OCI-LY7 (cell line): ENCODE data around the gene LRPAP1. TPM values are rescaled to one million over a fixed set of nuclear protein-coding genes. Genes with fewer than 3 reads are reported as not detected.

Experiments used
- BruUV-seq: library from RNA; stranded (reverse); fragments of 400-500 nt; replicated peaks from 2 replicates; lab custom pipeline; 2021; lab: Mats Ljungman, UMichigan
- CTCF ChIA-PET: fragments of 300-600 bp; sonication (Branson Sonifier 250); formaldehyde crosslinking; loops from one replicate; lab custom pipeline; 2022; ENCODE audit warnings: antibody characterized with exemption; ENCODE audit not compliant: unreplicated experiment; lab: Charles Lee
- POLR2A ChIA-PET: fragments of 300-600 bp; sonication (Branson Sonifier 250); formaldehyde crosslinking; loops from one replicate; lab custom pipeline; 2022; ENCODE audit warnings: antibody characterized with exemption; lab: Charles Lee
- DNase-seq: peaks from one replicate; pipeline ENCODE4 v3.0.0-alpha.2; 2015; ENCODE audit warnings: low spot score
- H2AFZ ChIP-seq: fragments of 200-600 bp; sonication (generic), shearing (Covaris generic); 2 replicates; pipeline ENCODE4 v1.6.1; 2014; ENCODE audit warnings: mild to moderate bottlenecking, antibody characterized with exemption, low read length, moderate library complexity
- H3K27ac ChIP-seq: fragments of 200-600 bp; sonication (generic); 2 replicates; pipeline ENCODE4 v1.5.1; 2014; ENCODE audit warnings: mixed run types, low read depth, mild to moderate bottlenecking, moderate library complexity, low read length, inconsistent platforms; ENCODE audit not compliant: poor library complexity, severe bottlenecking
- H3K36me3 ChIP-seq: fragments of 200-600 bp; sonication (generic); 2 replicates; pipeline ENCODE4 v1.6.1; 2014; ENCODE audit warnings: mild to moderate bottlenecking, antibody characterized with exemption, low read length, moderate library complexity, mixed read lengths; ENCODE audit not compliant: insufficient read depth
- H3K4me1 ChIP-seq: fragments of 200-600 bp; sonication (generic); 2 replicates; pipeline ENCODE4 v1.5.1; 2014; ENCODE audit warnings: mild to moderate bottlenecking, low read length; ENCODE audit not compliant: insufficient read depth, poor library complexity, severe bottlenecking
- H3K4me2 ChIP-seq: fragments of 200-600 bp; sonication (generic); 2 replicates; pipeline ENCODE4 v1.6.1; 2014; ENCODE audit warnings: mild to moderate bottlenecking, low read length
- H3K4me3 ChIP-seq: fragments of 200-600 bp; sonication (generic); 2 replicates; pipeline ENCODE4 v1.5.1; 2014; ENCODE audit warnings: mild to moderate bottlenecking, low read depth, low read length; ENCODE audit not compliant: poor library complexity, severe bottlenecking
- H3K79me2 ChIP-seq: fragments of 200-600 bp; sonication (generic); 2 replicates; pipeline ENCODE4 v1.6.1; 2016; ENCODE audit warnings: low read depth, mild to moderate bottlenecking, low read length, moderate library complexity, mixed read lengths; ENCODE audit not compliant: insufficient read depth
- H3K9me2 ChIP-seq: fragments of 200-600 bp; sonication (generic); 2 replicates; pipeline ENCODE4 v1.6.1; 2016; ENCODE audit warnings: mild to moderate bottlenecking, low read length, mixed read lengths; ENCODE audit not compliant: insufficient read depth
- H3K9me3 ChIP-seq: fragments of 200-600 bp; sonication (generic); 2 replicates; pipeline ENCODE4 v1.6.1; 2014; ENCODE audit warnings: mild to moderate bottlenecking, mixed run types, low read length, mixed read lengths
- H4K20me1 ChIP-seq: fragments of 200-600 bp; sonication (generic); 2 replicates; pipeline ENCODE4 v1.6.1; 2014; ENCODE audit warnings: mild to moderate bottlenecking, antibody characterized with exemption, low read length, moderate library complexity, mixed read lengths; ENCODE audit not compliant: insufficient read depth
- EZH2phosphoT487 ChIP-seq: fragments of 200-600 bp; sonication (generic); IDR thresholded peaks from 2 replicates; pipeline ENCODE4 v1.6.1; 2018; ENCODE audit warnings: low read depth, borderline replicate concordance, mild to moderate bottlenecking, mixed run types, antibody characterized with exemption, low read length, moderate library complexity, mixed read lengths
- intact Hi-C: fragments of 100-400 bp; cut with micrococcal nuclease; formaldehyde crosslinking; loops from one replicate; pipeline ENCODE4 v1.10.0; 2022; ENCODE audit not compliant: unreplicated experiment
- total RNA-seq, 2 experiments: library from RNA; depleted of rRNA in 1 of 2; stranded (reverse); fragments of >200 nt in 1 of 2; shearing (Covaris generic) in 1 of 2; gene quantifications; 2 replicates each; pipeline ENCODE4 v1.2.3, GENCODE V29; 2014 to 2022
- TF ChIP-seq, protein P1 (sequence below): fragments of 200-600 bp; sonication (generic); conservative IDR thresholded peaks from 2 replicates; pipeline ENCODE4 v1.5.1; 2014; ENCODE audit warnings: mild to moderate bottlenecking, antibody characterized with exemption, low read length, moderate library complexity, mixed read lengths

LRPAP1 gene
- total RNA-seq, 2 experiments from 2014 or later, result 46.2 to 54.7 TPM

DNA sequence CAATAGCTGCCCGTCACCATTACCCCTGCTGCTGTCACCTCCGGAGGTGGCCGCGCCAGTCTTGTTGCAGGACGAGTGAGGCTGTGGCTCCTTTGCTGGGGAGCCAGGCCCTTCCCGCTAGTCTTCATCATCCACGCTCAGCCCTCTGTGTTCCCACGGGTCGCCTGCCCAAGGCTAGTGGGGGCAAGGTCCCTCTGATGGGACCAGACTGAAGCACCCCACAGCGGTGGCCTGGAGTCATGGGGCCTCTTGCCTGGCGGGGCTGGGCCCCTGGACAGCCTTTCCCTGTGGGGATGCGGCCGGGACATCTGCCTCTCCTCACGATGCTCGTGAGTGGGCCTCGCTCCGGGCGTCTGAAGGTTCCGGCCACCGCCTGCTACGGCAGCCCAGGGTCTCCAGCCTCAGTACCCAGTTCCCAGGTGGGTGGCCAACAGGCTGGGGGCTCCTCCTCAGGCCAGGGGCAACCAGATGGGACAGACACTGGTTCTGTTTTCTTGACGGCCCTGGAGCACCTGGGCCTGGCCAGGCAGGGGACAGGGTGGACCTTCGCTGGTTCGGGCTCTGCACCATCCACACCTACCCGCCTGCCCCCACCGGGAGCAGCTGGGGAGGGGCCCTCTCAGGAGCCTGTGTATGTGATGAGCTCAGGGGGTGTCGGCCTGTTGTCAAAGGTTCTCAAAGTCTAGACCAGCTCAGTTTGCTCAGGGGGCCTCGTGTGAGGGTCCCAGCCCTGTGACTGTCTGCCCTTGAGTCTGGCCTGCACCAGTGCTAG is 36.8 kb downstream of the LRPAP1 start:
- POLR2A ChIA-PET, result interaction anchor here (1.0 kb wide), 1 partner anchor 11 kb away, joined by 3 read pairs; no protein-coding TSS in a partner anchor
- intact Hi-C loops, result no loop called here
- TF ChIP-seq, protein P1, sequence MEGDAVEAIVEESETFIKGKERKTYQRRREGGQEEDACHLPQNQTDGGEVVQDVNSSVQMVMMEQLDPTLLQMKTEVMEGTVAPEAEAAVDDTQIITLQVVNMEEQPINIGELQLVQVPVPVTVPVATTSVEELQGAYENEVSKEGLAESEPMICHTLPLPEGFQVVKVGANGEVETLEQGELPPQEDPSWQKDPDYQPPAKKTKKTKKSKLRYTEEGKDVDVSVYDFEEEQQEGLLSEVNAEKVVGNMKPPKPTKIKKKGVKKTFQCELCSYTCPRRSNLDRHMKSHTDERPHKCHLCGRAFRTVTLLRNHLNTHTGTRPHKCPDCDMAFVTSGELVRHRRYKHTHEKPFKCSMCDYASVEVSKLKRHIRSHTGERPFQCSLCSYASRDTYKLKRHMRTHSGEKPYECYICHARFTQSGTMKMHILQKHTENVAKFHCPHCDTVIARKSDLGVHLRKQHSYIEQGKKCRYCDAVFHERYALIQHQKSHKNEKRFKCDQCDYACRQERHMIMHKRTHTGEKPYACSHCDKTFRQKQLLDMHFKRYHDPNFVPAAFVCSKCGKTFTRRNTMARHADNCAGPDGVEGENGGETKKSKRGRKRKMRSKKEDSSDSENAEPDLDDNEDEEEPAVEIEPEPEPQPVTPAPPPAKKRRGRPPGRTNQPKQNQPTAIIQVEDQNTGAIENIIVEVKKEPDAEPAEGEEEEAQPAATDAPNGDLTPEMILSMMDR, result no peak
- TF ChIP-seq EZH2phosphoT487, result no peak

DNA sequence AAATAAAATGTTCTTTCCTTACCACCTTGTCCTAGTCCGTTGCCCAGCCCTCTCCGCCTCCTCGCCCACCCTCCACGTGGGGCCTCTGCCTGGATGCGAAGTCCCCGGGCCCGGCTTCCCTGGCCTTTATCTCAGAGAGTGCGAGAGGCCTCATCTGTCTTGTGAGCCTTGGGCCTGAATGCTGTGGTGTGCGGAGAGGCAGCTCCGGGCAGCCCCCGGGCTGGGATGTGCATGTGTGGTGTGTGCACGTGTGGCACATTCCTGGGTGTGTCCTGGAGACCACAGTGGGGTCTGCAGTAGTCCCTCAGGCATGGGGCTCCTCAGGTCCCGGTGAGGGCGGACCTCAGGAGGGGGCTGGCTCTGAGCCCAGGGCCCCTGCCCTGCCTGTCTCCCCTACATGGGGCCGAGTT is 37.8 kb downstream of the LRPAP1 start:
- TF ChIP-seq EZH2phosphoT487, result no peak
- TF ChIP-seq, protein P1, result no peak
- Histone ChIP-seq H3K79me2 (no peaks in the 10 kb centered on the region), H2AFZ (no peak overlapping the region), H3K4me3 (no peak overlapping the region), H3K9me2 (no peaks in the 10 kb centered on the region), H3K4me1 (no peaks in the 10 kb centered on the region), H3K27ac (no peak overlapping the region), H3K9me3 (no peaks in the 10 kb centered on the region), H3K36me3 (no peaks in the 10 kb centered on the region), H4K20me1 (no peaks in the 10 kb centered on the region), H3K4me2 (no peak overlapping the region)
- POLR2A ChIA-PET, result no interaction called here
- BruUV-seq, result no TSS peak
- intact Hi-C loops, result no loop called here
- no peak for DNase-seq
- CTCF ChIA-PET, result no interaction called here

More for the DNA sequence above, 36.8 kb downstream of the LRPAP1 start:
- no peak for DNase-seq
- H3K9me2 ChIP-seq, result no peaks in the 10 kb centered on the region
- no peaks in the 10 kb centered on the region for H3K36me3 ChIP-seq
- no peak overlapping the region for H3K27ac ChIP-seq
- BruUV-seq, result no TSS peak
- H3K79me2 ChIP-seq, result no peaks in the 10 kb centered on the region
- no peak overlapping the region for H3K4me2 ChIP-seq
- CTCF ChIA-PET, result no interaction called here
- H3K9me3 ChIP-seq, result no peaks in the 10 kb centered on the region
- H3K4me1 ChIP-seq, result no peaks in the 10 kb centered on the region
- H4K20me1 ChIP-seq, result no peaks in the 10 kb centered on the region
- no peak overlapping the region for H3K4me3 ChIP-seq
- no peak overlapping the region for H2AFZ ChIP-seq
